Measurements from ENCODE around the gene CLK3.
"Not testable (repeated sequence)": the region's sequence is repeated elsewhere in the genome, so short reads cannot be mapped to it uniquely, and the experiment has no call there.

CLK3 gene

DNA sequence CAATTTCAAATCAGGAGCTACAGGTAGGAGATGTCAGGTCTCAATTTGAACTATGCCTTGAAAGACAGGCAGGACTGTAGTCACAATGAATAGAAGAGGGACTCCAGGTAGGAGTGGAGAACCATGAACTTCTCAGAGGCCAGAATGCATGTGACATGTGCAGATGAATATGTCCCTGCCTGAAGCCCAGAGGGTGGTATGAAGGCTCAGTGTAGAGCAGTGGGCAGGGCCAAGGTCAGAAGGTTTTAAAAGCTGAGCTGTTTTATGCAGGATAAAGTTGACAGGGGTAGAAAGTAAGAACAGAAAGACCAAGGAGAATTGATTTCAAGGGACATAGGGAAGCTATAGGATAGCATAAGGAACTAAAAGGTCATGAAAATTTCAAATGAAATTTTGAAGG is 30.8 kb downstream of the CLK3 start:
- no peak for DNase-seq

DNA sequence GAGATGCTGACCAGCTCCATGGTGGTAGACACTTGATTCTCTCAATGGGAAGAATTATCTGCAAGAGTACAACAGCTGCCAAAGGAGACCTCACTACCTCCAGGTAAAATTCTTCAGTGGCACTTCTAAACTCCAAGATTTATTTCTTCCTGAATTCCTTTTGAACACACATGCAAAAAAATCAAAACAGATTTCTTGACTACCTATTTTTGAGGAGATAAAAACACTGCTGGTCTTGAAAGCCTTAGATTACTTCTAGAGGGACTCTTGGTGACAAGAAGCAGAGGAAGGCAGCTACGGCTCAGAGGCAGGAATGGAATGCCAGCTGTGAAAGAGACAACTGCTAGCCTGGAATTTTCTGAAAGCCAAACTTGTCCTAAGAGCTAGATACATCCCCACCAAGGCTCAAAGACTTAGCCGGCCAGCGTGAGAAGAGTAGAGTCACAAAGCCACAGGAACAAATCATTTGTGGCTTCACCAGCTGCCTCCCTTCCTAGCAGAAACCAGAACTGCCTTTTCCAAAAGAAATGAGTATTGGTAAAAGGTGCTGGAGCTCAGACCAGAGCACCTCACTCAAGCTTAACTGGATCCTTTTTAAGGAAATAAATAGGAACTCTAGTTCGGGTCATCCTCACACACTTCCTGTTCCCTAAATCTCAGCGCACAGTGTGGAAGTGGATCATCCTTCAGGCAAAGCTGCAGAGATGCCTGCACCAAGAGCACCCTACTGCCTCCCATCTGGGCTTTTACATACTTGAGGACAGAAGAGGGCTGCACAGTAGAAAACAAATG is 32.6 kb downstream of the CLK3 start:
- DNase-seq: no peak

DNA sequence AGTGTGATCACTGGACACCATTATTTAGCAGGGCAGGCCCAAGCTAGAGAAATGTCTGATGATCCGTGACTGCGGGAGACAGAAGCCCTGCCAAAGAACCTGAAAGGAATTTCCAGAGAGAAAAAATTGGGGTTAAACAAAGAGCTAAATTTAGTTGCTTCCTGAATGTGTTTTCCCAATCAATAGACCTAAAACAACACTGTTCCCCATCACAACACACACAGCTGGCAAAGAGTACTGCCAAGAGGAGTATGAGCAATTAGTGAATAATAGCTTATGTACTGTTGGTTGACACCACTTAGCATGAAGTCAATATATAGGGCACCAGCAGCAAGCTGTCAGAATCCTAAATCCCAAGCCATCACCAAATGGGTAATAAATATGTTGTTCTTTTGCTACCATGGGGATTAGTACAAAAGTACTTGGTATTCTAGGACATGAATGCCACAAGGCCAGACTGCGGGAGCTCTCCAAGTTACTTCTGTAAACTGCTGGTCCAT is 35.7 kb downstream of the CLK3 start:
- DNase-seq: no peak

DNA sequence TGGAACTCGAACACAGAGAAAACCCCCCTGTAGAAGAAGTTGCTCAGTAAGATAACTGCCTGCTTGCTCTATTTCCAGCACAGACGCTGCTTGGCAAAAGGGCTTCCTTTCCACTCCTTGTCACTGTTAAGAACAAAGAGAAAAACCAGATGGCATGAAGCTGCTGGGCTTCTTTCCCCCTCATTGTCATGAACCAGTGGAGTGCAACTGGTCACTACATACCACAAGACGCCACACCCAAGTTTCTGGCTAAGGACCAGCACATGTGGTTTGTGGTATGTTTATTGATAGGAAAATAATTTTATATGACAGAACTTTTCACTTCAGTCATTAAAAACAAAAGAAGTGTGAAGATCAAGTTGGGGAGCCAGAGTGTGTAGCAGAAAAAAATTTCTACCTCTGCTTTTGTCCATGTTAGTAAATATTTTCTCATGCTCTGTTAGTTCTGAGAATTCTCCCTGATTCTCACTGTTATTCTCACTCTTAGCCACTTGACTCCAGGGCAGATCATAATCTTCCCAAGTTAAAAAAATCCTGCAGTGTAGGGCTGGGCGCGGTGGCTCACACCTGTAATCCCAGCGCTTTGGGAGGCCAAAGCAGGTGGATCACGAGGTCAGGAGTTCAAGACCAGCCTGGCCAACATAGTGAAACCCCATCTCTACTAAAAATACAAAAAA is 37.9 kb downstream of the CLK3 start:
- no peak for DNase-seq

DNA sequence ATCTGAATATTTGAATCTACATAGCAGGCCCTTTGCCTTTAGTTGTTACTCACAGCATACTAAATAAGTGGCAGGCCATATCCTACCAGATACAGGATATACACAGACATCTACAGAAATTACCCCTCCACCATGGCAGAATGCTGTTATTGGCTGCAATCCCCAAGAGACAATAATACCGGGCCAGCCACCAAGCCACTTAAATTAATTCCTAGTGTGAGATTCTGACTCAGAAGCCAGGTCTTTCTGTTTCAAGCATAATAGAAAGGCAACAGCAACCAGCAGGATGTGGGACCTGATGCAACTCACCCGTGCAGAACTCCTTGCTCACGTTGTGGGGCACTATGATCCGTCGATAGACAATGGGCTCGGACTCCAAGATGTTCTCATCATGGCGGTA is 39.8 kb downstream of the CLK3 start:
- DNase-seq: no peak

DNA sequence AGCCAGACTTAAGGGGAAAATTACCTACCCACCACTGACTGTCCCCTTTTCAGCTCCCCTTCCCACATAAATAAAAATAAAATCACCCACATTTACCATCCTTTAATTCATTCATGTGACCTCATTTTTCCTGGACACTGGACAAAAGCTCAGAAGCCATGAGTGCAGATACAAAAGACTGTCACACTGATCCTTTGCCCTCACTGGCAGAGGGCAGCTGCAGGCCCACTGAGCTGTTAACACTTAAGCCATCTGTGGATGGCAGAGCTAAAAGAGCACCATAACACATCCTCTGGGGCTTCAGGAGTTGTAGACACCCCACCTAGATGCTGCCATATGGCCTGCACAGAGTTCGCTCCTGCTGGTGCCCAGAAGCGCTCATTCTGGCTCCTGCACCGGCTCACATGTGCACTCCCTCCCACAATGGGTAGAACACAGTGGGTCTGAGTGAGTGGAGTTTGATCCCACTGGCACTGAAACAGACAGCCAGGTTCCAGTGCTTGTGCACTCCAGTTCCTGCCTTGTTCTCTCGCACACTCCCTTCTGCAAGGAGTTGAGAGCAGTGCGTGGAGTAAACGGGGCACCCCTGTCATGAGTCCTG is 41.4 kb downstream of the CLK3 start:
- DNase-seq: no peak

DNA sequence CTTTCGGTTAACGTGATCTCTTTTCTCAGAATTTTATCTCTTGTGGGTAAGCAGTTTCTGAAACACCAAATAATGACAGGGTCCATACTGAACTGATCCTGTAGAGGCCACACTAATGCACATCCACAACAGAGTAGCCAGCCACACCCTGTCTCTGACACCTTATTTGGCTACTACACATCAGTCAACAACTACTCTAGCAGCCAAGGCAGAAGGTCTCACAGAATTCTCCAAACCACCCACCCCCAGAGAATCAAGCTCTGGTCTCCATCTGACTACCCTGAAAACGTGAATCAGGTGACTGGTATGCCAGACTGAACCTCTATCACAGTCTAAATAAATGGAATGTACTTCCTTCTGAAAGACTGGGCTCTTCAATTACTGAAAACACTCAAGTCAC is 42.2 kb downstream of the CLK3 start:
- DNase-seq: no peak

DNA sequence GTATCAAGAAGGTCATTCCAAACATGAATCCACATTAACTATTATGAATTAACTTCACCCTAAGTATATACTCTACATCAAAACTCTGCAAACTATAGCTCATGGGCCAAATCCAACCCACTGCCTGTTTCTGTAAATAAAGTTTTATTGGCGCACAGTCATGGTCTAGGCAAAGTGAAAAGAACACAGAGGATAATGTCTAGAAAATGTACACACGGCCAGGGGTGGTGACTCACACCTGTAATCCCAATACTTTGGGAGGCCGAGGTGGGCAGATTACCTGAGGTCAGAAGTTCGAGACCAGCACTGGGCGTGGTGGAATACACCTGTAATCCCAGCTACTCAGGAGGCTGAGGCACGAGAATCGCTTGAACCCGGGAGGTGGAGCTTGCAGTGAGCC is 45.6 kb downstream of the CLK3 start:
- not testable (repeated sequence) for DNase-seq

DNA sequence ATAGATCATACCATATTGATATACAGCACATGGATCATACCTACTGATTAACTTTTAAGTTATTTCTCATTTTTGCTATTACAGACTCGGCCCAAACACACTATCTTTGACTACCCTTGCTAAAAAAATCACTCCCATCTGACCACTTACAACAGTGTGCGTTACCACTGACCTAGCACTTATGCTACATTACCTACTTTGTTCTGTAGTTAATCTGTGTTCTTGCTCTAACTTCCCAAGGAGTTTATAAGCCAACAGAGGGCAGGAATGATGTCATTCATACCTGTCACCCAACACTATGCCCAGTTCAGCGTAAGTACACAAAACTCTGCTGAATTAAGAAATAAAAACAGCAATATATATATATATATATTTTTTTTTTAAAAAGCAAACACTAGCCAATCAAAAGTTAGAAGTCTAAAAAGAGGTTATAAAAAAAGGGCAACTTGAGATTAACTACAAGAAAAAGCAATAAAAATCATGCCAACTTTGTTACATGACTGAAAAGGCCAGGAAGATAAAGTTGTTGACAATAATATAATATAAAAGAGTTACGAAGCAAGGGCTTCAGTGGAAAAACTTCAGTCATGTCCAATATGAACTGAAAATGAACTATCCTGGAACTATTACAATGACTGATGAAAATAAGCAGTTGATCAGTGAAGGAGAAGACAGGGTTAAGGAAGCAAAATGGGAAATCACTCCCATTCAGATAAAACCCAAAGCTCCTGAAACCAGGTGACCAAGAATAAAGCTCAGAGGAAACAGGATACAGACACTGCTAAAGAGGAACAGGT is 46.6 kb downstream of the CLK3 start:
- no peak for DNase-seq

DNA sequence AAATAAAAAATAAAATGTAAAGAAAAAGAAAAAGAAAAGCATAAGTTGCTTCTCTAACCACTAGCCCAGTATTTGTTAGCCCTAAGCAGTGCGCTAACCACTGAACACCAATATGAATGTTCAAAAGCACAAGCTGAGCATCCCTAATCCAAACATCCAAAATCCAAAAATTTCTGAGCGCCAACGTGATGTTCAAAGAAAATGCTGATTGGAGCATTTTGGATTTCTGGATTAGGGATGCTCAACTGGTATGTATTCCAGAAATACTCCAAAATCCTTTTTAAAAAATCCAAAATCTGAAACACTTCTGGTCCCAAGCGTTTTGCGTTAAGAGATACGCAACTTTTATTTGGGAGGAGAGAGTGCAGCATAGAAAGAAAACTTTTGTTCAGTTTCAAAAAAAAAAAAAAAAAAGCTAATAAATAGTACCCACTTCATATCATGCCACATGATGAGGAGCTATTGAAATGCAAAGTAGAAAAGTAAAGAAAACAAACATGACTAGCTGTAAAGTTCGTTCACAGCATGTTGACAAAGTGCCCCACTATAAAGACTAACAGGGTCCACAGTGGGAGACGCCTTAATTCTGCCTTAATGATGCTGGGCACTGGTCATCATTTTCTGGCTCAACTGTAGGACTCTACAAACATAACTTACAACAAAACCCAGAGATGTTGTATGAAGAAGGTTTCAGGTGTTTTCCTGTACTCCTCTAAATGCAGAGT is 47.8 kb downstream of the CLK3 start:
- no peak for DNase-seq

DNA sequence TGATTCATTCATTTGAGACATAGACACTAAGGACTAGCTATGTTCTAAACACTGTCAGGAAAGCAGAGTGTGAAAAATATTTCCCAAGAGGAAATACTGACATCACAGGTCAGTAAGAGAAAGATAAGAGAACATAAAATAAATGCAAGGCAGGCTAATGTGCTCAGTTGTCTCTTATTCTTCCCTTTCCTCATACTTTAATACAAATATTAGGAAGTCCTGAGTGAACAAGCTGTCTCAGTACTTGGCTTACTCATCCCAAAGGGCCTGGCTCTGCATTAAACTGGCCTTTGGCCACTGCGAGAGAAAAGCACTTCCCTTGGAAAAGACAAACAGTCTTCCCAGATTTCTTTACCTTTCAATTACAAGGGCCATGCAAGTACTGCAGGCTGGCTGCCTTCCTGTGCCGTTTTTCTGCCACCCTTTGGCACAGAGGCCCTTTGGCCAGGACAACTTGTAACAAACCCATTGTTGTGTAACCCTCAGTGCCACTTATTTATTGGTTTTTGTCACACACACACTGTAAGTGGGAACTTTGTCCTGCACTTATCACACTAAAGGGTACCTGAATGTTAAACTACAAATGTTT is 48.5 kb downstream of the CLK3 start:
- DNase-seq: no peak

GRCh38 chr15:74664670-74665069 is 49.0 kb downstream of the CLK3 start:
- DNase-seq: no peak

- DNase-seq: no peak
Observed at GRCh38 chr15:74667975-74668374, 52.3 kb downstream of the CLK3 start.

DNA sequence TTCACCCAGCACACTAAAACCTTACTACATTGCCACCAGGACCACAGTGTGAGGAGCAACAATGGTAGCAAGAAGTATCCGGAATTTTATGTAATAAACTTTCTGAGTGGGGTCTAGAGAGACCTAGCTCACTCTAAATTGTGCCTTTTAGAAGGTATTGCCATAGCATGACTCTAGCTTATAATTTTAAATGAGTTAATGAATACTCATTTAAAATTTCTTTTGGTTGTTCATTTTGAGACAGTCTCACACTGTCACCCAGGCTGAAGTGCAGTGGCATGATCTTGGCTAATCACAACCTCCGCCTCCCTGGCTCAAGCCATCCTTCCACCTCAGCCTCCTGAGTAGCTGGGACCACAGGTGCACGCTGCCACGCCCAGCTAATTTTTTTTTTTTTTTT is 54.0 kb downstream of the CLK3 start:
- no peak for DNase-seq

GRCh38 chr15:74674161-74674560 is 58.5 kb downstream of the CLK3 start:
- DNase-seq: no peak

GRCh38 chr15:74676801-74677200 is 61.2 kb downstream of the CLK3 start:
- no peak for DNase-seq

All from stimulated activated naive CD4-positive, alpha-beta T cell treated with Interleukin-2 at 50 U/mL for 16 hours (primary cell).